GM19023 (cell line): ENCODE measurements around the gene HGFAC.
"Not testable (repeated sequence)": the region's sequence is repeated elsewhere in the genome, so short reads cannot be mapped to it uniquely, and the experiment has no call there.

ENCODE experiments used
- ATAC-seq: cut with Tn5 transposase; IDR thresholded peaks from one replicate; pipeline ENCODE4 v1.9.1; 2021; ENCODE audit warnings: mild to moderate bottlenecking, moderate library complexity; ENCODE audit not compliant: unreplicated experiment

HGFAC gene

GRCh38 chr4:3410401-3411135, 31.2 kb upstream of the HGFAC start:
- no peak for ATAC-seq

GRCh38 chr4:3411190-3411589, 30.6 kb upstream of the HGFAC start:
- ATAC-seq = not testable (repeated sequence)

- no peak for ATAC-seq
Measured at GRCh38 chr4:3411676-3412075, 30.1 kb upstream of the HGFAC start.

GRCh38 chr4:3412257-3413020, 29.3 kb upstream of the HGFAC start:
- ATAC-seq = no peak

GRCh38 chr4:3413217-3413671, 28.5 kb upstream of the HGFAC start:
- ATAC-seq = no peak

GRCh38 chr4:3413675-3414420, 27.9 kb upstream of the HGFAC start:
- ATAC-seq = no peak

- no peak for ATAC-seq
Measured at GRCh38 chr4:3414421-3415279, 27.1 kb upstream of the HGFAC start.

- no peak for ATAC-seq
Measured at GRCh38 chr4:3415471-3416141, 26.2 kb upstream of the HGFAC start.

GRCh38 chr4:3416270-3416669, 25.5 kb upstream of the HGFAC start:
- ATAC-seq = no peak

- ATAC-seq = no peak
Measured at GRCh38 chr4:3416821-3417221, 24.9 kb upstream of the HGFAC start.

GRCh38 chr4:3417448-3417847, 24.3 kb upstream of the HGFAC start:
- no peak for ATAC-seq

GRCh38 chr4:3418029-3418762, 23.6 kb upstream of the HGFAC start:
- no peak for ATAC-seq

- no peak for ATAC-seq
Measured at GRCh38 chr4:3419836-3420605, 21.7 kb upstream of the HGFAC start.

- ATAC-seq = no peak
Measured at GRCh38 chr4:3420606-3420955, 21.2 kb upstream of the HGFAC start.

- ATAC-seq = no peak
Measured at GRCh38 chr4:3420956-3421355, 20.8 kb upstream of the HGFAC start.

- no peak for ATAC-seq
Measured at GRCh38 chr4:3421470-3421869, 20.3 kb upstream of the HGFAC start.

GRCh38 chr4:3422241-3422801, 19.4 kb upstream of the HGFAC start:
- no peak for ATAC-seq

GRCh38 chr4:3422808-3423297, 18.9 kb upstream of the HGFAC start:
- no peak for ATAC-seq
